NCI-H446 treated with DMSO at 0.1 percent for 48 hours (cell line): ENCODE measurements around the gene RASAL2.

Experiments
- DNase-seq: peaks from one replicate; lab custom pipeline; 2025; lab: John Stamatoyannopoulos, UW

RASAL2 gene

DNA sequence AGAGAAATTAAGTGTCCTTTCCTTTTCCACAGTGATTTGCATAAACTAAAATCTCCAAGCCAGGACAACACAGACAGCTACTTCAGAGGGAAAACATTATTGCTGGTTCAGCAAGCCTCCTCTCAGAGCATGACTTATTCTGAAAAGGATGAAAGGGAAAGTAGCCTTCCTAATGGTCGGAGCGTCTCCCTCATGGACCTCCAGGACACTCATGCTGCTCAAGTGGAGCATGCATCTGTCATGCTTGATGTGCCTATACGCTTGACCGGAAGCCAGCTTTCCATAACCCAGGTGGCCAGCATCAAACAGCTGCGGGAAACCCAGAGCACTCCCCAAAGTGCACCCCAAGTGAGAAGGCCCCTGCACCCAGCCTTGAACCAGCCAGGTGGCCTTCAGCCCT is 363.7 kb downstream of the RASAL2 start:
- no peak for DNase-seq

DNA sequence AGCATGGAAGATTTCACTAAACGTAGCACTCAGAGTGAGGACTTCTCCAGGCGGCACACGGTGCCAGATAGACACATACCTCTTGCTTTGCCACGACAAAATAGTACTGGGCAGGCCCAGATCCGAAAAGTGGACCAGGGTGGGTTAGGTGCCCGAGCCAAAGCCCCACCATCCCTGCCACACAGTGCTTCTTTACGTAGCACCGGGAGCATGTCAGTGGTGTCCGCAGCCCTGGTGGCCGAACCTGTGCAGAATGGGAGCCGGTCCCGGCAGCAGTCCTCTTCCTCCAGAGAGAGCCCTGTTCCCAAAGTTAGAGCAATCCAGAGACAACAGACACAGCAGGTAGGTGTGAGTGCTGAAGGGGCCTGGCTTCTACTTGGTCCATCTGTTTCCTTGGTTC is 364.3 kb downstream of the RASAL2 start:
- DNase-seq, result no peak

DNA sequence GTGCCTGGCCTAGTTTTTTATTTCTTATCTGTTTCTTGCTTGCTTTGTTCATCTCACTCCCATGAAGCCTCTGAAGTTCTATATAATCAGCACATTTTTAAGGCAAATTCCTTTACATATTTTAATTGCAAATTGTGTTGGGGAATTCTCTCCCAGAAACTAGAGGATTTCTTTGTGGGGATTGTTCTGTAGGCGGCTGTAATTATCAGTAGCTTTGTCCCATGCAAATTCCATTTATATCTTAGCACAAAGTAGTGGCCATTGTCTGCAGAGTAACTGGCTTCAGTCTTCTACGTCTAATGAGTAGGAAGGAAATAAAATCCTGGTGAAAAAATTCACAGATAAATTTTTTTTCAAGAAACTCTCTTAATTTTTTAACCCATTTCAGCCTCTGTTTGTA is 367.2 kb downstream of the RASAL2 start:
- DNase-seq, result no peak

DNA sequence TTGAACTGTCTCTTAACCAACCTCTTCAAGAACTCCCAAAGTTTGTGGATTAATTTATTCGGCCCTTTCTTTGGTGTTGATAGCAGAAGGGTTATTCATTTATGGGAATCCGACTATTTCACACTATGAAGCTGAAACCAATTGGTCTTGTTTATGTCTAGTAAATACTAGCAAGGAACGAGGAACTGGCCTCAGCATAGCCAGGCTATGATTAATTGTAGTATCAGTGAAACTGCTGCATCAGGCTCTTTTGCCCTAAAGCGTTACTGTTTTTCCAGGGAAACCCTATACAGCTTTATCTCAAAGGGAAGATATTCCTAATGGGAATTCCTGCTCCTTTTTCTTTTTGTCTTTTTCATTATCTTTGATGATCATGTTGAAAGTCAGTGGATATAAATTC is 367.8 kb downstream of the RASAL2 start:
- DNase-seq, result no peak

DNA sequence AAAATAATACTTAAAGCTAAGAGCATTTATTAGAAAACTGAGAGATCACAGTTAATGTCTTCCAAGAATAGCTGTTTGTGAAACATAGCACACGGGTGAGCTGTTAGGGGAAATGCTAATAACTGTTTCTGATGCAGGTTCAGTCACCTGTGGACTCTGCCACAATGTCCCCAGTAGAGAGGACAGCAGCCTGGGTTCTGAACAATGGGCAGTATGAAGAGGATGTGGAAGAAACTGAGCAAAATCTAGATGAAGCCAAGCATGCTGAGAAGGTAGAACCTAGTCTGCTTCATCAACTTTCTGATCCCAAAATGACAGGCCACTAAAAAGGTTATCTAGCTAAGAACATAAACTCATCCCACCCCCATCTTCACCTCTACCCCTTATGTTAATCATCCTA is 370.2 kb downstream of the RASAL2 start:
- DNase-seq, result no peak

DNA sequence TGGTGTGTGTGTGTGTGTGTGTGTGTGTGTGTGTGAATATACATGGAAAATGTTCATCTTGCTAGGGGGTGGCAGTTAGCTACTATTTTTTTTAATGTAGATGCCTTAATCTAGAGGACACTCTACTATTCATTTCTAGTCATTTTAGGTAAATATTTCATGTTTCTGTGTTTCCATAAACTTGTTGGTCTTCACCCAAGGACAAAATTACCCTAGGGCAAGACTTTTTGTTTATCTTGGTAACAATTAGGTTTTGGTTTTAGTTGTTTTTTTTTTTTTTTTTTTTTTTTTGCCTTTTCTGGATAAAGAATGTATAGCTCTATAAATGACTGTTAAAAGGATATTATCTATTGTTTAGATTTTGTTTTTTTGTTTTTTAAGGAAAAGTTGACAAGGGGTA is 370.7 kb downstream of the RASAL2 start:
- DNase-seq, result no peak

DNA sequence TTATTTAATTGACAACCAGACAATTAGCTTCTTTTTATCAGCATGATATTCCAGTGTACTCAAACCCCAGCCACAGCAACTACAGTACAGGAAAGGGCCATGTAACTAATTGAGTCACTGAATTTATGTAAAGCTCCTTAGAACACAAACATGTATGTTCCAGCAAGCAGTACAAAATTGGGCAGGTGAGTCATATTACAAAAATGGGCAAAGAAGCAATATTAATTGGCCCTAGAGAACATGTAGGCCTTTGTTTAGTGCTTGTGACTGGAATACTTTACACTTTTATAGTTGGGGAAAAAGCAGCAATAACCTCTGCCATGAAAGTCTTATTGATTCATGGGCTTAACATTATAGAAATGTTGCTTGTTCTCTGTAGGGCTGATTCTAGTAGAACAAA is 371.1 kb downstream of the RASAL2 start:
- DNase-seq, result no peak

DNA sequence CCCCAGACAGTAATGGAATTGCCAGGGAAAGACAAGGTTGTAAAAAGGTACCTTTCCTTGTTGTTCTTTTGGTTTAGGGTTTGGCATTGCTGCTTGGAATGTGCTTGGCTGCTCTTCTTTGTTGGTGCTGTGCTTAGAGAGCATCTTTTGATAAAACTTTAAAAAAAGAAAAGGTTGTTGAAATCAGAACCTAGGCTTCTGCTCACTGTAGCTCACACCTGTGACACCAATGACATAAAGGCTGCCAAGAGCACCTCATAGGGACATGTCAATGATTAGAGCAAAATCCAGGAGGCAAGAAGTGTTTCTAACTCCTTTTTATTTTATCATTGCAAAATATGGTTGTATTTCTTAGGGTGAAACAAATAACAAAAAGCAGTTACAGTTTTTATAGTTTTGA is 373.9 kb downstream of the RASAL2 start:
- DNase-seq, result no peak

DNA sequence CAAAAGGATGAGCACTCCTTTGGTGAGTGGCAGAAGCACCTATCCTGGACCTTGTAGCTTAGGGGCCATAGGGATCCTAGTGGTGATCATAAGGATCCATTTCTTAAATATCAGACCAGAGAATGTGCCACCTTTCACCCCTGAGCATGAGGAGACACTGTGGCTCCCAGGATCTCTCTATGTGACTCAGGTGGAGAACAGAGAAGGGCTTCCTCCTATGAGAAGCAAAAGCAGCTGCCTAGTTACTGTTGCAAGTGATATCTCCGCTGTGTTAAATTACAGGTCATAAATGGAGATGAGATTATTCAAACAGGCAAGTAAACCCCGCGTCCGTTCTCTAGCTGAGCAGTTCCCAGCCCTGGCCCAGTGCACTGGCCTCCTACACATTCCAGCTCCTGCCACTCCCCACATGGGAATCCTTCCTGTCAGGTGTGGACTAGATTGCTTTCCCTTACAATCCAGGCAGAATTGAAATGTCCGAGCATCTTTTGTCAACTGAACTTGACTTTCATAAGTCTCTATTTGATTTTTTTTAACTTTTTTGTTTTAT is 376.6 kb downstream of the RASAL2 start:
- no peak for DNase-seq

DNA sequence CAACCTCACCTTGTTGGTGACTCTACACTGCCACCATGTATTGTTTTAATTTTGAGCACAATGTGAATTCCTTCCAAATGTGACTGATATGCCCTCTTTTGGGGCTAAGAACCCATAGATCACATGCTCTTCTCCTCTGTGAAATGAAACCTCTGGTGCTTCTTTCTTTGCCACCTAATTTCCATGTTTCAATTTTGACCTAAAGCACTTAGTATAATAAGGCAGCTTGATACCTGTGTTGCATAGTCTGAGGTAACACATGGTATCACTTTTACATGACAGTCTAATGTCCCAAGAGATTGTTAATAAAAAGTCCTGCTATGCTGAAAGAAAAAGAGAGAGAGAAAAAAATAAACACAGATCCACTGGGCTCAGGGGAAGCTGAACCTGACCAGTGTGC is 378.6 kb downstream of the RASAL2 start:
- no peak for DNase-seq

DNA sequence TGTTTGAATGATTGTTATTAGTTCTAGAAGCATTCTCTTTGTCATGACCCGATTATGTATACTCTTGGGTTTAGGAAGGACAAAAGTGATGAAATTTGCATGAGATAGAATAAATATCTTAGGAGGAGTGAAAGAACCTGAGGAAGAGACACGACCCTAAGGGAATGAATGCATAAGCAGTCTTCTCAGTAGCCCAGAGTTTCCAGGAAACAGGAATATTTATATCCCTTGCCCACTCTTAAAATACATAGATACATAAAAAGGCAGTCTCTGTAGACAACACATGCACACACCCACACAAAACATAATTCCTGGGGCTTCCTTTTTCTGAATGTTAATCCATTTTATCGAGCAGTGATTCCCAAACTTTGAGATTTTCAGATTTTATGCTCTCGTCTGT is 383.5 kb downstream of the RASAL2 start:
- DNase-seq, result no peak

DNA sequence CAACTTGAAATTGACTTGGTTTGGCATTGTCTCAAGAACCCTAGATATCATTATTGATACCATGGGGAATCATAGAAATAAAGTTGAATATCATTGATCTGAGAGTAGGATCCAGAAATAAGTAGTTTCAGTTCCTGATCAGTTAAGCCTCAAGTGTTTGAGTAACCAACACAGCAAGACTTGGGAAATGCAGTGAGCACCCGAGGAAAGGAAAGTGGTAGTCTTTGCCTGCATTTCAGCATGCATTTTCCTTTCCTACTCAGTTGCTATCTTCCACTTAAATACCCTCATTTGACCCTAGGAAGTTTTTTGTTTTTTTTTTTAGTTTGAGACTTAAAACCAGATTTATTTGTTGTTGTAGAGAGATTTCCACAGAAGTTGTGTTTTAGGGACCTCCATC is 383.9 kb downstream of the RASAL2 start:
- DNase-seq, result no peak

DNA sequence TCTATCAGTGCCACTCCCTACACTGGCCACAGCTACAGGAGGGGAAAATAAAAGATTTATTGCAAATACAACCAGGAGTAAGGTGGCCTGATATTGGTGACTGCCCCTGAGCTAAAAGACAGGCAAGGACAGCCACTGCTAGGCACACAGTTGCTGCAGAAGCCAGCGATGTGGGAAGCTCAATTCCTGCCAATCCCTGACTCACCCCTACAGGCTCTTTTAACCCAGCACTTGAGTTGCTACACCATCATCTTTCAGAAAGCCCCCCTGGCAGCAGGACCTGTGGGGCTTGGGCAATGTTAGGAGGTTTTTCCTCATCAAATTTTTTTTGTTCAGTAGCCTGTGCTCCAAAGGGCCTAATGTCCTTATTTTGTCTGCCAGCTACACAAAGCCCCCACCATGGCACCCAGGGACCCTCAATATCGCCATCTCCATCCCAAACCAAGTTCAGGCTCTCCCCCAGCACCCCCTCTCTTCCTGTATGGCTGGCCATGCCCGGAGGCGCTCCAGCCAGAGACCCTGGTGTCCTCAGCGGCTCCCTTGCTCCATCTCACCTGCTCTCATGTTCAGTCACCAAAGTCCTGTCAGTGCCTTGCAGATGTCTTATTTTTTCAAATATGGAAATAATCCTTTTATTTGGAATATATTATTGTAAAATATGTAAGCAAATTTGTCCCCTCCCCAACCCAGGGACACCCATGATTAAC is 389.5 kb downstream of the RASAL2 start:
- no peak for DNase-seq

DNA sequence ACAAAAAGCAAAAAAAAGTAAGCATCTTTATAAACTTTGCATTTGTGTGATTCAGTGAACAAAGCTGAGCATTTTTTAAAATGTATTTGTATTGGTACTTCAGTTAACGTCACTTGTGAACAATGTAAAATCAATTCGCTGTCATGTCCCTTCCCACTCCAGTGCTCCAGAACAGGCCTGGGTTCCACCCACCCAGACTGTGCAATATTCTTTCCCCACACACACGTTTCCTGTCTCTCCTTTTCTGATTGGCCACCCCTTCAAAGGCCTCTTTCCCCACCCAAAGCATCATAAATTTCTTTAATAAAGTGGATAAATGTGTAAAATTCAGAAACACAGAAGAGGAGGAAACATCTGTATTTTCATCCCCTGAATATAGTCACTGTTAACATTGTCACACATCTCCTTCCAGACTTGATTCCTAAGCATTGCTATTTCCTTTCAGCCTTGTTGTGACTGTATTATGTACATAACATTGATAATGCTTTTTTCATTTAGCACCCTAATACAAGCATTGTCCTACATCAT is 390.9 kb downstream of the RASAL2 start:
- DNase-seq, result no peak

DNA sequence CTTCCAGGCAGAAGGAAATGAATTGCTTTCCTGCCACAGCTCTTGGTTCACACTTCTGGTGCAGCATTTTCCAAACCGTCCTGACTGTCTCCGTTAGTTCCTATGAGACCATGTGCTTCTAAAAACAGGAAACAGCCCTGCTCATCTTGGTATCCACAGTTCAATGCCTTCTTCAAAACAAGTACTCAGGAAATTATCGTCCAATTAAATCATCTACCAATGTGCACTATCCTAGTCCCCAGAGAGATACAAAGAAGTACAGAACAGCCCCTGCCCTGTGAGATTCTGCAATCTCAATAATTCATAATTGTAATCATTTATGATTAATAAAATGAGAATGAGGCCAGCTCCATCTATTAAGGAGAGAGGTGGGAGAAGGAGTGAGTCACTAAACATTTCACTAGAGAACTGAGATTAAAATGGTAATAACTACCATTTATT is 391.7 kb downstream of the RASAL2 start:
- no peak for DNase-seq

DNA sequence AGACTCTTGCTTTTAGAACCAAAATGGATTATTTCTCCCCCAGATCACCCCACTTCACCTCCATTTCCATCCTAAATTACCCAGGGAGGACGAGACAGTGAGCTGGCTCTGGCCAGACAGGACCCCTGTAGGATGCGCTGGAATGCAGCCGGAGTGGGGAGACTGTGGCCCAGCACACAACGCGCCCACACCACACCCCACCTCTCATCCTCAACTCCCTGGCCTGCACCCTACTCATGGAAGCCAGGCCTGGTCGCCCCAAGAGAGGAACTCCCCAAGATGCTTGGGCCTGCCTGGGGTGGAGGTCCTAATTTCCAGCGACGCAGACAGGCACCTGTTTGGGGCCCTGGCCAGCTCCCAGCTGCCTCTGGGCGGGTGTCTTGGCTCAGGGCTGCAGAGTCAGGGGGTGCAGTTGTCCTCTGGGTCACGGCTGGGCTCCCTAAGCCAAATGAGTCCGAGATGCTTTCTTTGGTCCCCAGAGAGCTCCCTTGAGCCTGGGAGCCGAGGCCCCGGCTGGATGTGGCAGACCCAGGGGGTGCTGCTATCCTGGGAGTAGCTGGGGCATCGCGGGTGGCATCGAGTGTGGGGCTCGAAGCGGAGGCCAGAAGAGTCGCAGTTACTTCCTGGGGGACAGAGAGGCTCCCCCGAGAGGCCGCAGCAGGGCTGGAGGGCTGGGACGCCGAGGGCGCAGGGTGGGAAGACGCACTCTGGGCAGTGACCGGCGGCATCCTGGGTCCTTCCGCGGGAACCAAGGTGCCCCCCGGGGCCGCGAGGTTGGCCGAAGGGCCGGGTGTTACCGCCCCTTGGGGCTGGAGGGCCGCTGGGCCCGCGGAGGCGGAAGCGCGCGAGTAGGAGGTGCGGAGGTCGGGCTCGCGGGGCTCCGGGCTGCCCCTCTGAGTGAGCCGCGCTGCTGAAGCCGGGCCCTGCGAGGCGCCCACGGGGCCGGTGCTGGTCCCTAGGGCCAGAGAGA is 392.5 kb downstream of the RASAL2 start:
- no peak for DNase-seq

DNA sequence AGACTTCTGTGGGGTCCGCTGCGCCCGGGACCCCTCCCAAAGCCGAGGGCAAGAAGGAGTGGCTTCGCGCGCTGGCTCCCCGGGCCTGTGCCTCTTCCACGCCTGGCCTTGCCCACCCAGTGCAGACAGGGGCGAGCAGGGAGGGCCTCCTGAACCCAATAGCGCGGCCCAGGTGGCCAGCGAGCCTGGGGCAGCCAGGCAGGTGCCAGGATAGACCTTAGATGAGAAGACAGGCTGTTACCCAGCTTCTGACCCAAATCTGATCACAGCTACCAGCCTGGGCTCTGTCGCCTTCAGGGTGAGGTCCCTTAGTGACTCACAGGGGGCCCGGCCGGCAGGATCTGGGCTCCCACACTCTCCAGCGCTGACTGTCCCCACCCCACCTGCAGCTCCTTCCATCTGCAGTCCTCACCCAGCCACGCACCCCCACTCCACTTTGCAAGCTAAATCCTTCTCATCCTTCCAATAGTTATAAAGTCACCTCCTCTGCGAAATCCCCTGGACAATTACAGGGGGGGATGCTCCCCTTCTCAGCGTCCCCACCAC is 393.2 kb downstream of the RASAL2 start:
- no peak for DNase-seq

DNA sequence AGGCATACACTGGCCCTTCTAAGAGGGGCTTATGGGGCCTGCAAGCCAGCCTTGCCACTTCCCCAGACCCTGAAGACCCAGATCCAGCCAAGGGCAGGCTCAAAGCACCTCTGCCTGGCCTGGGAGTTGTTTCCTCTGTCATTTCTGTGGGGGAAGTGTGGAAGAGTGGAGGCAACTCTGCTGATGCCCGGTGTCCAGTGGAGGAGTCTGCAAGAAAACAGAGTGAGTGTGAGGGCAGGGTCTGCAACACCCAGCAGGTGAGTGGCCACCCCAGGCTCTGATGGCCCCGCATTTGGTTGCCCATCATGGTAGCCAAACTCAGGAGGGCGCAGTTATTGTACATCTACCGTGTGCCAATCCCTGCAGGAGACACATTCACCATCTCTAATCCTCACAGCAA is 394.5 kb downstream of the RASAL2 start:
- DNase-seq, result no peak

DNA sequence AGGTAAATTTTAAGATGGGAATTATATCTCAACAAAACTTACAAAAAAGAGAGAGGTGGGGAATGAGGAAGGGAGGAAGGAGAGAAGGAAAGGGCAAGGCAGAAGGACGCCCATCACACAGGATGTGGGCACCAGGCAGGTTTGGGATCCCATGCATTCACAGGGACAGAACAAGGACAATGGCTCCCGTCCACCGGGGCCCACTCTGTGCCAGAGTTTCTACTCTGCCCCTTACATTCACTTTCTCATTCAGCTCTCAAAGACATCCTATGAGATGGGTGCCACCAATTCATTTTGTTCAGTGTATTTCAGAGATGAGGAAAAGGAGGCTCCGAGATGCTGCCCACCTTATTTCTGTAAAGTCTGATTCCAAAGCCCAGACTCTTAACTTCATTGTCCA is 395.5 kb downstream of the RASAL2 start:
- no peak for DNase-seq

DNA sequence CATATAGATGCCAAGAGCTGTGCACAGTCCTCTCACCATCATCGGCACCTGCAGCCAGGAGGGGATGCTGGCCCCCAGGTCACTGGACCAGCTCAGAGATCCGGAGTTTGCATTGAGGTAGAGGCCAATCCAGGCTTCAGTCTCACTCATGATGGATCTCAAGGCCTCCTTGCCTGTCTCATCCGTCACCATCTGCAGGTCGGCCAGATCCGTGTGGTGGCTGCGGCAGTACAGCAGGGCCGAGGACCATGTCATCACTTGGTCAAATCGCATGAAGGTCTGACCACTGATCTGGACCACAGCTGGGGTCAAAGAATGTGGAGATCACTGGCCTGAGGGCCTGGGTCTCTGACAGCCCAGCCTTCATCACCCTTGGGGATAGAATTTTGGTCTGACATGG is 396.2 kb downstream of the RASAL2 start:
- DNase-seq, result no peak

DNA sequence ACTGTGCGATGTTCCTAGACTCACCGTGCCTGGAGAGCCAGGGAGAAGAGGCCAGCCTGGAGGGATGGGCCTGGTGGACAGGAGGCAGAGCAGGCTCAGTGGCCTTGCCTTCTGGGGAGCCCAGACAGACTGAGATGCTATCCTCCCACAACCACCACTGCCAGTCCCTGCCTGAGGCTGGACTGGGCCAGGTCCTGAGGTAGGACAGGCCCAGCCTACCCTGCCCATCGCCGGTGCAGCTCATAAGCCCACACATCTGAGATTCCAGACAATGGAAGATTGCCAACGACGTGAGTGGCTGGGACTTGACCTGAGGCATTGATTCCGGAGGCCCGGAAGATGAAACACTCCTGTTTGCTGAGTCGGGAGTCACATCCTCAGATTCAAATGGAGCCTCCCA is 397.1 kb downstream of the RASAL2 start:
- DNase-seq, result no peak

DNA sequence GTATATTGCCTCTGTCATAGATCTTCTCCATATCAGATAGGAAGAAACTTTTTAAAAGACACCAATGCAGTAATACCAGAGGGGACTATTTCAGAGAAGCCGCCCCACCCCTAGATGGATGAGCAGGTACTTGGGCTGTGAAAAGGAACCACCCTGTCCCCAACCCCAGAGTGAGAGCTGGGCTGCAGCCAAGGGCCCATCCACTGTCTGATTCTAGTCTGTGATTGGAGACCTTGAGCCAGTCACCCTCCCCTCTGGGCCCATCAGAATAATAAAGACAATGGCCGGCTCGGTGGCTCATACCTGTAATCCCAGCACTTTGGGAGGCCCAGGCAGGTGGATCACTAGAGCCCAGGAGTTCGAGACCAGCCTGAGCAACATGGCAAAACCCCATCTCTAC is 397.8 kb downstream of the RASAL2 start:
- no peak for DNase-seq

DNA sequence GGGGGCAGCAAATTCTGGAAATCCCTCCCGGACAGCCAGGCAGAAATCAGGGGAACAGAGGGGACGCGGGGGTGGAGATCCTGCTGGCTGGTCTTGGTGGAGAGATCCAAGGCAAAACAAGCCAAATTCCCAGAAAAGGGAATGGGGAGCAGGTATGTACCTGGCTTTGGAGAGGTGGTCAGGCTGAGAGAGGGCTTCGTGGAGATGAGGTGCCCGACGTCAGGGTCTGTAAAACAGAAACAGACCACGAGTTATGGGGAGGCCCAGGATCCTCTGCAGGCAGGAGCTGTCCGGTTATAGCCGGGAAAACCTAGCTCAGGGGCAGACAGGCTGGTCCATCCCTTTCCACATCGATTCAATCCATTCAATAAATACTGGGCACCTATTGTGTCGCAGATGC is 398.4 kb downstream of the RASAL2 start:
- DNase-seq, result no peak
